Right atrium auricular region (tissue), 2 donors: Measurements from ENCODE around the gene IRF2BP1. TPM values are rescaled to one million over a fixed set of nuclear protein-coding genes. Genes with fewer than 3 reads are reported as not detected.

Experiments
- DNase-seq: peaks from one replicate; pipeline ENCODE4 v3.0.0-alpha.2; 2019; ENCODE audit warnings: low spot score
- H3K27ac ChIP-seq, 2 donors: fragments of 200-600 bp; sonication (generic); 1 replicate in 1 of 2; 2 replicates in 1 of 2; pipeline ENCODE4 v1.5.1; 2016 to 2019
- H3K27me3 ChIP-seq, 2 donors: fragments of 200-600 bp; sonication (generic); one replicate each; pipeline versions ENCODE4 v1.5.1 to v1.6.0; 2017 to 2019
- H3K36me3 ChIP-seq: fragments of 200-600 bp; sonication (generic); one replicate; pipeline ENCODE4 v1.5.1; 2016
- H3K4me1 ChIP-seq, 2 donors: fragments of 200-600 bp; sonication (generic); one replicate each; pipeline versions ENCODE4 v1.5.1 to v1.6.0; 2017 to 2019
- H3K4me3 ChIP-seq, 2 donors: fragments of 200-600 bp; sonication (generic); 1 replicate in 1 of 2; 2 replicates in 1 of 2; pipeline ENCODE4 v1.5.1; 2017 to 2019; ENCODE audit warnings: mild to moderate bottlenecking in 1 of 2, moderate library complexity in 1 of 2
- H3K9me3 ChIP-seq, 2 donors: fragments of 200-600 bp; sonication (generic); one replicate each; pipeline ENCODE4 v1.5.1; 2019
- total RNA-seq, 2 donors: library from RNA; depleted of rRNA; stranded (reverse); fragments of >200 nt; gene quantifications; one replicate each; pipeline ENCODE4 v1.1.0, GENCODE V29; 2016
- TF ChIP-seq, protein P1 (sequence below), 2 donors: fragments of 200-600 bp; sonication (generic); IDR thresholded peaks; one replicate each; pipeline ENCODE4 v1.5.1; 2019; ENCODE audit warnings: antibody characterized with exemption in 2 of 2

IRF2BP1 gene
- total RNA-seq, 2 donors from 2014 or later, result 24.2 to 30.5 TPM

DNA sequence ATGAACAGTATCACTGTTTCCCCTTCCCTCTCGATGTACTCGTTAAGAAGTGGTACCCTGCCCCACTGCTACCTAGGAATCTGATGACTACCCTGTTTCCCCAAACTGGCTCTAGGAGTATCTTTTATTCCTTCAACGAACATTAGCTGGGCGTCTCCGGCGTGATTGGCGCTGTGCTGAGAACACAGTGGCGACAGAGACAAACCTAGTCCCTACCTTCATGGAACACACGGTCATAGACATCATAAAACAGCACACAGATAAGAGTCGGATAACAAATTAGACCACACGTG is 23.7 kb downstream of the IRF2BP1 start:
- DNase-seq, result no peak
- Histone ChIP-seq H3K9me3 (no peaks in the 10 kb centered on the region), H3K4me3 (peak overlapping the region; percentile 86 to 99), H3K27me3 (peaks cover 10 to 11% of the 10 kb centered on the region in 2 donors), H3K36me3 (peaks cover 13% of the 10 kb centered on the region), H3K27ac (peak overlapping the region; percentile 90 to 95), H3K4me1 (peaks cover 0 to 25% of the 10 kb centered on the region in 2 donors)
- TF ChIP-seq, protein P1, sequence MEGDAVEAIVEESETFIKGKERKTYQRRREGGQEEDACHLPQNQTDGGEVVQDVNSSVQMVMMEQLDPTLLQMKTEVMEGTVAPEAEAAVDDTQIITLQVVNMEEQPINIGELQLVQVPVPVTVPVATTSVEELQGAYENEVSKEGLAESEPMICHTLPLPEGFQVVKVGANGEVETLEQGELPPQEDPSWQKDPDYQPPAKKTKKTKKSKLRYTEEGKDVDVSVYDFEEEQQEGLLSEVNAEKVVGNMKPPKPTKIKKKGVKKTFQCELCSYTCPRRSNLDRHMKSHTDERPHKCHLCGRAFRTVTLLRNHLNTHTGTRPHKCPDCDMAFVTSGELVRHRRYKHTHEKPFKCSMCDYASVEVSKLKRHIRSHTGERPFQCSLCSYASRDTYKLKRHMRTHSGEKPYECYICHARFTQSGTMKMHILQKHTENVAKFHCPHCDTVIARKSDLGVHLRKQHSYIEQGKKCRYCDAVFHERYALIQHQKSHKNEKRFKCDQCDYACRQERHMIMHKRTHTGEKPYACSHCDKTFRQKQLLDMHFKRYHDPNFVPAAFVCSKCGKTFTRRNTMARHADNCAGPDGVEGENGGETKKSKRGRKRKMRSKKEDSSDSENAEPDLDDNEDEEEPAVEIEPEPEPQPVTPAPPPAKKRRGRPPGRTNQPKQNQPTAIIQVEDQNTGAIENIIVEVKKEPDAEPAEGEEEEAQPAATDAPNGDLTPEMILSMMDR (IDR thresholded peaks at IDR 0.05), result no peak

DNA sequence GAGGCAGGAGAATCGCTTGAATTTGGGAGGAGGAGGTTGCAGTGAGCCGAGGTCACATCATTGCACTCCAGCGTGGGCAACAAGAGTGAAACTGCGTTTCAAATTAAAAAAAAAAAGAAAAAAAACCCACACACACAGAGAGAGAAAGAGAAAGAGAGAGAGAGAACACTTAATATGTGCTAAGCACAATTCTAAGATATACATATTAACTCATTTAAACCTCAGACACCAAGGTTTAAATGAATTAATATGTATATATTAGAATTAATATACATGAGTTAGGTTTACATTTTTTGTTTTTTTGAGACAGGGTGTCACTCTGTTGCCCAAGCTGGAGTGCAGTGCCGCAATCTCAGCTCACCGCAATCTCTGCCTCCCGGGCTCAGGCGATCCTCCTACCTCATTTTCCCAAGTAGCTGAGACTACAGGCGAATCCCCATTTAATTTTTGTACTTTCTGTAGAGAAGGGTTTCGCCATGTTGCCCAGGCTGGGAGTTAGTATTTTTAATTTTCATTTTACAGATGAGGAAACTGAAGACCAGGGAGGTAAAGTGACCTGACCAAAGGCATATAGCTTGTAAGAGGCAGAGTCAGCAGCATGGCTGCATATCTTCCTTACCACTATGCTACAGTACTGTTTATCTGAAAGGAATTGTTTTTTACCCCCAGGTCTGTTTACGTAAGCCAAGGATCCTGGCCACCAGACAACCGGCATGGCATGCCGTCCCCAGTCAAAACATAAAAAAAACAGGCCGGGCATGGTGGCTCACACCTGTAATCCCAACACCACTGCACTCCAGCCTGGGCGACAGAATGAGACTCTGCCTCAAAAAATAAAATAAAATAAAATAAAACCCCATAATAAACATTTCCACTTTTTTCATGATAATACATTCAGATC is 25.3 kb downstream of the IRF2BP1 start:
- TF ChIP-seq, protein P1 (IDR thresholded peaks at IDR 0.05), result no peak
- Histone ChIP-seq H3K27ac (no peak overlapping the region), H3K27me3 (peaks cover 10 to 11% of the 10 kb centered on the region in 2 donors), H3K4me1 (peaks cover 0 to 25% of the 10 kb centered on the region in 2 donors), H3K4me3 (no peak overlapping the region), H3K36me3 (peaks cover 13% of the 10 kb centered on the region), H3K9me3 (no peaks in the 10 kb centered on the region)
- no peak for DNase-seq

DNA sequence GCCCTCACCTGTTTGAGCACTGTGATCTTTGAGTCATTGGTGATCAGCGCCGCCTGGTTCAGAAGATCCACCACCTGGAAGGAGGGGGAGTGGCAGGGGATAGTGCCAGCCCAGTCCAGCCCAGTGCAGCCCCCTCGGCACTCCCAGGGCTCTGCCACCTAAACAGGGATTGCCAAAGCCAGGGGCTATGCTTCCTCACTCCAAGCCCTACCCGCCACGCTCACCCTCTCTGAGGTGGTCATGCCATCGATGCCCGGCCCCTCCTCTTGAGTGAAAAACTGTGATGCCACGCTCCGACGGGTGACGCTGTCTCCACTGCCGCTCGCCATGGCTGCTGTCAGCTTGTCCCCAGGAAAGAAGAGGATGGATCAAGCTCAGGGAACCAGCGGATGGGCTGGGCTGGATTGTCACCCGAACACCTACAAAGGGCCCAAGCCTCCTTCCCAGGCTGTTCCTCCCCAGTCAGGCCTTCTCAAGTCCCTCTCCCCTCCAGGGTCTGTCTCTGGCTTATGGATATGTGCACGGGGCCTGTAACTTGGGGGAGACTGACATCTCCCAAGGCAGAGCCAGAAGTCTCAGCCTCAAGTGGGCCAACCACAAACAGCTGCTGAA is 31.7 kb downstream of the IRF2BP1 start:
- Histone ChIP-seq H3K4me3 (no peak overlapping the region), H3K36me3 (peaks cover 49% of the 10 kb centered on the region), H3K4me1 (no peaks in the 10 kb centered on the region), H3K9me3 (no peaks in the 10 kb centered on the region), H3K27ac (no peak overlapping the region), H3K27me3 (no peaks in the 10 kb centered on the region)
- TF ChIP-seq, protein P1 (IDR thresholded peaks at IDR 0.05), result no peak
- no peak for DNase-seq

DNA sequence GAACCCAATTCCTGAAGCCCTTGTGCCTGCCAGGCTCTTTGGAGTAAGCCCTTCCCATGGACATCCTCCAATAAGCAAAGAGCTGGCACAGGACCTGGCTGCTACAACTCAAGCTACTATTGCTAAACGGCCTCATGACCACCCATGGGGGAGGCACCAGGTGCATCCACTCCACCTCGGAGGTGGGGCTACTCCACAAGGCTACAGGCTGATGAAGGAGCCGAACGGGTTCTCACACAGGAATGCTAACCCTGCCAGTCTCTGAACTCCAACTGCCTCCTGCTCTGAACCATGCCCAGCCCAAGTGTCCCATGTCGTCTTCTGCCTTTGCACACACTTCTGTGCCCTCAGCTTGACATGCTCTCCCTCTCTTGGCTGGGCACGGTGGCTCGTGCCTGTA is 33.0 kb downstream of the IRF2BP1 start:
- DNase-seq, result no peak
- Histone ChIP-seq H3K4me3 (no peak overlapping the region), H3K27ac (no peak overlapping the region), H3K9me3 (no peaks in the 10 kb centered on the region), H3K4me1 (no peaks in the 10 kb centered on the region), H3K27me3 (no peaks in the 10 kb centered on the region), H3K36me3 (peaks cover 52% of the 10 kb centered on the region)
- TF ChIP-seq, protein P1 (IDR thresholded peaks at IDR 0.05), result no peak

DNA sequence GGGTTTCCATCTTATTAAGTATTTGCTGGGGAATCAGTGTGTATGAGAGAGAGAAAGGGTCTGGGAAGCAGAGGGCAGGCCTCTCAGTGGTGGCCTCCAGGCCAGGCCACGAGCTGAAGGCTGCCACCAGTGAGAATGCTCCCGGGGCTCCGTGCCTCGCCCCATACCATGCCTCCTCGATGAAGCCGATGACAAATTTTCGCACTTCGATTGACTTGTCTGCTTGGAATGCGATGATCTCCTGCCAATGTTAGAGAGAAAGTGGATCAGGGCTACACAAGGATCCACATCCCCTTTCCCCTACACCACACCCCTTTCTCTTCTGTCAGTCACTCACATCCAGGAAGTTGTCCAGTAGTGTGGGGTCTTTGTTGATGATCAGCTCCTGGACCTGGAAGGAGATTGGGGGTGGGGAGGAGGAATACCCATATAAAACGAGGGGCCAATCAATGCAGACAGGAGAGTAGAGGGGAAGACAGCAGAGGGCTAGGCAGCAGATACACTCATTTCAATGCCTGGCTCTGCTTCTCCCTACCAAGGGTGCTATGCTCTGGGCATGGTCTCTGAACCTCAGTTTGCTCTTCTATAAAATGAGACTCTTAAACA is 33.7 kb downstream of the IRF2BP1 start:
- TF ChIP-seq, protein P1 (IDR thresholded peaks at IDR 0.05), result no peak
- DNase-seq, result no peak
- no peaks in the 10 kb centered on the region for H3K9me3 ChIP-seq
- H3K27me3 ChIP-seq, result no peaks in the 10 kb centered on the region
- no peaks in the 10 kb centered on the region for H3K4me1 ChIP-seq
- H3K36me3 ChIP-seq, result peaks cover 59% of the 10 kb centered on the region
- no peak overlapping the region for H3K4me3 ChIP-seq
- H3K27ac ChIP-seq, result no peak overlapping the region
